CD4-positive, alpha-beta T cell treated with Interleukin-4 for 4 hours (primary cell): ENCODE data around the gene RSRP1.
A peak's percentile ranks its signal among the peaks of the same experiment; 100 is the strongest.
"Not testable (repeated sequence)": the region's sequence is repeated elsewhere in the genome, so short reads cannot be mapped to it uniquely, and the experiment has no call there.

Experiments used
- DNase-seq: peaks from one replicate; pipeline ENCODE4 v3.0.0-alpha.2; 2020

RSRP1 gene, protein sequence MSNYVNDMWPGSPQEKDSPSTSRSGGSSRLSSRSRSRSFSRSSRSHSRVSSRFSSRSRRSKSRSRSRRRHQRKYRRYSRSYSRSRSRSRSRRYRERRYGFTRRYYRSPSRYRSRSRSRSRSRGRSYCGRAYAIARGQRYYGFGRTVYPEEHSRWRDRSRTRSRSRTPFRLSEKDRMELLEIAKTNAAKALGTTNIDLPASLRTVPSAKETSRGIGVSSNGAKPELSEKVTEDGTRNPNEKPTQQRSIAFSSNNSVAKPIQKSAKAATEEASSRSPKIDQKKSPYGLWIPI

GRCh38 chr1:25247024-25247828 is at the start of gene RSRP1:
RSRP1 (minus strand) TSS chr1:25247454; CDS start chr1:25246963, 491 bp downstream.
- DNase-seq = peak; percentile 99

- DNase-seq = not testable (repeated sequence)
Observed at GRCh38 chr1:25296501-25296900, 49.2 kb upstream of the RSRP1 start.

GRCh38 chr1:25294889-25295826 is 47.9 kb upstream of the RSRP1 start:
- DNase-seq = not testable (repeated sequence)

DNA sequence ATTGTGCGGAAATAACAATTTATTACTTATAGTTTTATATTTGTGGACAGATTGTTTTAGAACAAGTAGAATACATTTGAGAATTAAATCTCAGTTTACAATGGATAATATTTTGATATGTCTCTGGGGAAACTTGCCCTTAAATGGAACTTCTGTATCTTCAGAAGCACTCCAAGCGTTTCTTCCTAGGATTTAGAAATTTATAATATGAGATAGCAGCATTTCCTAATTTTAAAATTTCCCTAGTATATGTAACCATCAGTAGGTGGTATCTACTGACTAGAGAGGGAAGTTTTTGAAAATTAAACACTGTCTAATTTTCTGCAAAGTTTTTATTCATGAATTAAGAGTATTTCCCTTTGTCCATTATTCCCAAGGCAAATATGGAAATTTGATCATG is 46.2 kb upstream of the RSRP1 start:
- DNase-seq = not testable (repeated sequence)

GRCh38 chr1:25290043-25290442 is 42.8 kb upstream of the RSRP1 start:
- not testable (repeated sequence) for DNase-seq

DNA sequence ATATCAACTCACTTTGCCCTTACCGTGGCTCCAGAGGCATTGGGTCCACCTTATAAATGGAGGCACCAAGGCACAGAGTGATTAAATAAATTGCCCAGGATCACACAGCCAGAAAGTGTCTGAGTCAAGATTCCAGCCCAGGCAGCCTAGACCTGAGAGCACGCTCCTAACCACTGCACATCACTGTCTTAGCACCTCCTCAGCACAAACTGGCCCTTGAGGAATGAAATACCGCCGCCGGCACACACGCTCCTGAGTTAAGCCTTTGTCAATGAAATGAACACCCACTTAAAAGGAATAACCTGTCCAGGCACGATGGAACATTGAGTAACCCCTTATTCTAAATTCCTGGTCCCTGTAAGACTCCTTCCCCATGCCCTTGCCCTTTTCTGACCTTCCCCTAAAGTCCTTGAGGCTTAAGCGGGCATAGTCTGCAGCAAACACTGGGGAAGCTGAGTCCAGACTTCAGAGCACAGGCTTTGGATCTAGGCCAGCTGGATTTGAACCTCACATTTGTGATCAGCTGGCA is 41.4 kb upstream of the RSRP1 start:
- not testable (repeated sequence) for DNase-seq

DNA sequence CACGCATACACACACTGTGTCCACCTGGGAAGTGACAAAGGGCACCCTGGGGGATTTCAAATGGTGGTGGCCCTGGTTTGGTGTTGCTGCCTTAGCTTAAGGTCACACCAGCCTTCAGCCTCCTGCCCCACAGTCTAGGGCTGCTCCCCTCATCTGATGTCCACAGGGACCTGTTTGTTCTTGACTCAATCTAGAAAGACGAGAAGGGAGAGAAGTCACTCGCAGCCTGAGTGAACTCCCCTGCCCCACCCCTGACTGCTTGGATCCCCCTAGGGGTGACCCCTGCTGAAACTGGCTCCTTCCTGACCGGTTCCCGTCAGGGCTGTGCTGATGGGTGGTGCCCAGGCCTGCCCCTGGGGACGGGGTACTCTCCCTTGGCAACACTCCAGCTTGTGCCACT is 39.9 kb upstream of the RSRP1 start:
- DNase-seq = not testable (repeated sequence)

DNA sequence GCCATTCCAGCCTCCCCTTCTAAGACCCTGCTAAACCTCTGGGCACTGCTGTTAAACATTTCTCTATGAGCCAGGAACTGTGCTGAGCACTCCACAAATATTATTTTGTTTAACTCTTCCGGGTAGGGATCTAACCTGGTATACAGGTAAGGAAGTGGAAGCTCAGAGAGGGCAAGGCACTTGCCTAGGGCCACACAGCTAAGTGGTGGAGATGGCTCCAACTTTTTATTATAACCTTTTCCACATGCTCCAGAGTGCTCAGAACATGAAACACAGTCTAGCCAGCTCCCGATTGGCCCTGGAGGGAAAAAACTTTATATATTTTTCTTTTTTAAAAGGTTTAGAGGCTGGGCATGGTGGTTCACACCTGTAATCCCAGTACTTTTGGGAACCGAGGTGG is 38.6 kb upstream of the RSRP1 start:
- not testable (repeated sequence) for DNase-seq

DNA sequence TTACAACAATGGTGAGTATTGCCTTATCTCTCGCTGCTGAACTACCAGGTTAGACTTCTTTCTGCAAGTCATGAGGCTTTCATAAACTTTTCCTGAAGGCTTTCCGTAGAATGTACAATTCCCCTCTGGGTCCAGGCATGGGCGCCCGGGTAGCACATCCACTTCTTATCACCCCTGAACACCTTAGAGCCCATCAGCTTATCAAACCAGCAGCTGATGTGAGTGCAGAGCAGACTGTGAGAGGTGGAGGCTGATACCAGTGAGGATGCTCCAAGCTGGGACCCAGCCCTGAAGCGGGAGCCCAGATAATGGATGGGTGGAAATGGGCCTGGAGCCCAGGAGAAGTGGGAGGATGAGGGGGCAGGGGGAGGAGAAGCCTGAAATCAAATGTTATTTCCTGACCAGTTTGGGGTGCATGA is 32.4 kb upstream of the RSRP1 start:
- not testable (repeated sequence) for DNase-seq

- DNase-seq = not testable (repeated sequence)
Observed at GRCh38 chr1:25278790-25279189, 31.5 kb upstream of the RSRP1 start.

- DNase-seq = not testable (repeated sequence)
Observed at GRCh38 chr1:25278358-25278757, 31.1 kb upstream of the RSRP1 start.

DNA sequence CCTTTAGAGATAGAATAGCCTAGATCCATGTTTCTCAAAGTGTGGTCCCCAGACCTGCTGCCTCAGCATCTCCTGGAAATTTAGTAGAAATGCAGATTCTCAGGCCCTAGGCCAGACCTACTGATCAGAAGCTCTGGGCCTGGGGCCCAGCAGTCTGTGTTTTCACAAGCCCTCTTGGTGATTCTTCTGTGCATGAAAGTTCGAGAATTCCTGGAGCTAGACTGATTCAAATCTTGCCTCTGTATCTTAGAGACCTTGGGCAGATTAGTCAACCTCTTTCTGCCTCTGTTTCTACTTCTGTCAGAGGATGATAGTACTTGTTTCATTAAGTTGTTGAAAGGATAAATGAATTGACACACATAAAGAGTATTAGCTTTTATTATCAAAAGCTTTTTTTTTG is 30.0 kb upstream of the RSRP1 start:
- DNase-seq = not testable (repeated sequence)

- not testable (repeated sequence) for DNase-seq
Observed at GRCh38 chr1:25275648-25276047, 28.4 kb upstream of the RSRP1 start.

GRCh38 chr1:25272238-25272637 is 25.0 kb upstream of the RSRP1 start, which contains the start of gene RHD:
RHD (plus strand) TSS chr1:25272509; CDS start chr1:25272548, 39 bp downstream.
- DNase-seq = not testable (repeated sequence)

GRCh38 chr1:25268143-25268760 is 21.0 kb upstream of the RSRP1 start:
- not testable (repeated sequence) for DNase-seq

DNA sequence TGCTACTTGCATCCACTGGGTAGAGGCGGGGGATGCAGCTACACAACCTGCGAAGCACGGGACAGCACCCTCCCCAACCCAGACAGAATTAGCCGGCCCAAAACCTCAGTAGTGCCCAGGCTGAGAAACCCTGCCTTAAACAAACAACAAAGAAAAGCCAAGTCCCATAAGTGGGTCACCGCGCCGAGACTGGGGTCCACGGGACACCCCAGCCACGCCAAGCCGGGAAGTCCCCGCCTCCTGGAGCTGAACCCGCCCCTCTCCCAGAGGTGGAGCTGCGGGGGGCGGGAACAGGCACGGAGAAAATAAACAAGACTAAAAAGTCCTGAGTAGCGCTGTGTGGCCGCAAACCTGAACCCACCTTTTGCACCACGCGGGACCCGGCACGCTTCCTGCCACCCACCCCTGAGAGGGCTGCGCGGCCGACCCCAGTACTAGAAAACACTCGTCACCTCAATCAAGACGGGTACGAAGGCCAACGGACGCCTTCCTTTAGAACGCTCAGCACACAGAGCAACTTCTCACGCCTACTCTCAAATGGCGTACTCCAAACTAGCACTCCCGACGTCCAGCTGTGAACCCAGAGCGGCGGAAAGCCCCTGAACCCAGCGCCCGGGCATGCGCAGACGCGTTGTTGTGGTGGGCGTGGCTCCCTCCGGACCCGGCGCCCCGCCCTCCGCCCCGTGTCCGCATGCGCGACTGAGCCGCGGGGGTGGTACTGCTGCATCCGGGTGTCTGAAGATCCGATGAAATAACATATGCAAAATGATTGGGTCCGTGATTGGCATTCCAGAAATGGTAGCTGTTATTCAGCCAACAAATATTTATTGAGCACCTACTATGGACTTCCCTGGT is 20.3 kb upstream of the RSRP1 start:
- DNase-seq = peak; percentile 81

DNA sequence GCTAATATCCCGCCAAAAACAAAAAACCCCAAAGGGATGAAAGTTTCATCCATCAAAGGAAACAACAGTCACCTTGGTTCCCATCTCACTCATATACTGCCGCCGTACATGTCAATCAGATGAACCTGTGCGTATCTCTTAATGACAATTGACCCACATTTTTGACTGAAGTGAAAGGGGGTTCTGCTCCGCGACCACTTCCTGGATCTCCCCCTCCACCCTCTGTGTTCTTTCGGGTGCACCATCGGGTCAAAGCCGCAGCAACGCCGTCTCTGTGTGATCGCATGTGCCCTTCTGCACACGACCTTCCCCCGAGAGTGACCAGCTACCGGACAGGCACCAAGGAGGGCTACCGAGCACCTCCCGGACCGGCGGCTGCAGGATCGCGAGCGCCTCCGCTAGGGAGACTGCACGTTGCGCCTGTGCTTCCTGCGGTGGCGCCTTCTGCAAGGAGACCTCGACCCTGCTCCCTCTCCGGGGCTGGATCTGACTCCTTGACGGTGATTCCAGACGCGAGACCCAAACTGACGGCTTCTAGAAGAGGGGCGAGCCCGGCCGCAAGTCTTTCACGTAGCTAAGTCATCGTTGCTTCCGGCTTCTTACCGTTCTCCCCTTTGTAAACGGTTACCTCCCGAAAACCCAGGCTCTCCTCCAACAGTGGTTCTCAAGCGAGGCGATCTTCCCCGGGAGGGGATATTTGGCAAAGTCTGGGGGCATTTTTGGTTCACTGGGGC is 19.5 kb upstream of the RSRP1 start:
- DNase-seq = peak; percentile 15

DNA sequence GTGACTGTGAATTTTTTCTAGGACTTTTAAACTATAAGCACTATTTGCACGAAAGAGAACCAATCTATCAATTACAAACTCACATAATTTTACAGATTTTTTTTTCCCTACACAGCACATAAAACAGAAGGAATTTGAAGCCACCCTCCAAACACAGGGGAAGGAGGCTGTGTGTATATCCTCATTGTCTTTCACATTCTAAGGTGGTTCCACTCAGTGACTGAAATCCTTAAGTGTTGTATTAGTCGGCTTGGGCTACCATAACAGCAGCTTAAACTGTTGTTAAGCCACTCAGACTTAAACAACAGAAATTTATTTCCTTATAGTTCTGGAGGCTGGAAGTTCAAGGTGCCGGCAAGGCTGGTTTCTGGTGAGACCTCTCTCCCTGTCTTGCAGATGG is 13.1 kb upstream of the RSRP1 start:
- not testable (repeated sequence) for DNase-seq

- peak; percentile 49 for DNase-seq
Observed at GRCh38 chr1:25259813-25260212, 12.6 kb upstream of the RSRP1 start.

- DNase-seq = no peak
Observed at GRCh38 chr1:25257196-25257595, 9.9 kb upstream of the RSRP1 start.
